HG03066 (cell line): ENCODE measurements around the gene ZNF302.

Source experiments
- ATAC-seq: cut with Tn5 transposase; IDR thresholded peaks from one replicate; pipeline ENCODE4 v1.9.1; 2021; ENCODE audit warnings: low read depth; ENCODE audit not compliant: unreplicated experiment

The ZNF302 gene

GRCh38 chr19:34731019-34731829 lies 53.7 kb downstream of the ZNF302 start:
- no peak for ATAC-seq

GRCh38 chr19:34731964-34732363 lies 54.5 kb downstream of the ZNF302 start:
- no peak for ATAC-seq

GRCh38 chr19:34732612-34733211 lies 55.2 kb downstream of the ZNF302 start:
- no peak for ATAC-seq

GRCh38 chr19:34733266-34733745 lies 55.8 kb downstream of the ZNF302 start:
- peak; percentile 26 for ATAC-seq

- ATAC-seq, result peak; percentile 72
These were observed 56.5 kb downstream of the ZNF302 start, which contains the start of gene ZNF181 for GRCh38 chr19:34733746-34734536. ZNF181 (plus strand) TSS chr19:34734243; CDS start chr19:34735038, 795 bp downstream.

- ATAC-seq, result peak; percentile 36
These were observed 57.1 kb downstream of the ZNF302 start for GRCh38 chr19:34734537-34735103.
